Measurements from ENCODE around the gene CD80. TPM values are rescaled to one million over a fixed set of nuclear protein-coding genes. Genes with fewer than 3 reads are reported as not detected.

Gene CD80
- total RNA-seq, 4 donors from 2014 or later, result 0.13 to 1.3 TPM; not detected in 2

DNA sequence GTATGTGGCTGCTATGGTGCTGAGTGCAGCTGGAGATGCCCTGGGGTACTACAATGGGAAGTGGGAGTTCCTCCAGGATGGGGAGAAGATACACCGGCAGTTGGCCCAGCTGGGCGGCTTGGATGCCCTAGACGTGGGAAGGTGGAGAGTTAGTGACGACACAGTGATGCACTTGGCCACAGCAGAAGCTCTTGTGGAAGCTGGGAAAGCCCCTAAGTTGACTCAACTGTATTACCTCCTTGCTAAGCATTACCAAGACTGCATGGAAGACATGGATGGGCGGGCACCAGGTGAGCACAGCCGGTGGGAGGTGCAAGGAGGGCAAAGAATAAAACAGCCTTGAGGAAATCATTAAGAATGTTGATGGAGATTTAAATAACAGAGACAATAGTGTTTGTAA lies 22.8 kb upstream of the CD80 start:
- WGBS, 2 donors, result 48 to 66% methylated on average over 6 of the region's 6 CpGs
- intact Hi-C loops (cut with DNase I), result no loop called here
- Histone ChIP-seq H3K4me3 (no peak overlapping the region), H3K9me3 (no peaks in the 10 kb centered on the region), H3K36me3 (no peaks in the 10 kb centered on the region), H3K27ac (no peak overlapping the region), H3K27me3 (no peaks in the 10 kb centered on the region), H3K4me1 (peaks cover 0 to 21% (median 0%) of the 10 kb centered on the region in 3 donors)
- no peak for TF ChIP-seq POLR2A (IDR thresholded peaks at IDR 0.05)
- no peak for TF ChIP-seq CTCF (IDR thresholded peaks at IDR 0.05)
- DNase-seq, result no peak

DNA sequence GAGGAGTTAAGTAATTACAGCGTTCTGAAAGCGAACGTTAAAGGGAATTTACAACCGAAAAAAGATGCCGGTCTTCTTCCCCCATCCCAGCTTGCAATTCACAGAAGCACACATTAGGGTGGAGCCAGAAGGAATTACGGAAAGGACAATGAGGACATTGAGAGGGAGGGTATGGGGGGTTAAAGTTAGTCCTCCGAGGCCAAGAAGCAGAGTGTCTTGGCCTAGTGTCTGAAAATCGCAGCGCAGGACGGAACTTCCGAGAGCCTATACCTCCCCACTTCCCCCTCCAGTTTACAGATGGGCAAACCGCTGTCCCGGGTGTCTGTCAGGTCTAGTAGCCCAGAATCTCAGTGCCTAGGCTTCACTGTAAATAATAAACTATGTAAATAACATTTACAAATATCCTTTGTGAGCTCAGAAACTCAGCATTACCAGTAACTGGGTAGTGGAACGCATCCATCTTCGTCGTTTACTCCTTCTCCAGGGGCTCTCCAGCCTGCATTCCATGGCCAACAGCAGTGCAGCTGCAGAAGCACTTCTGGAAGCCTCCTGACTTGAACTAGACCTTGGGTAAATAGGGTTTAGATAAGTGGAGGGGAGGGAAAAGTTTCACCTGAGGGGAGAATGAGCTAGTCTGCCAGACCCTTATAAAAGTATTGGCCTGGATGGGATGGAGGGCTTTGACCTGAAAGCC lies 20.8 kb upstream of the CD80 start:
- WGBS, 2 donors, result 21 to 27% methylated on average over 12 to 16 of the region's 16 CpGs
- Histone ChIP-seq H3K36me3 (no peaks in the 10 kb centered on the region), H3K4me1 (peaks cover 0 to 21% (median 0%) of the 10 kb centered on the region in 3 donors), H3K27me3 (no peaks in the 10 kb centered on the region), H3K27ac (peak overlapping the region; percentile 81 to 94 (median 89)), H3K9me3 (no peaks in the 10 kb centered on the region), H3K4me3 (peak overlapping the region; percentile 59 to 73 (median 64))
- intact Hi-C loops (cut with DNase I), result no loop called here
- no peak for DNase-seq
- no peak for TF ChIP-seq POLR2A (IDR thresholded peaks at IDR 0.05)
- no peak for TF ChIP-seq CTCF (IDR thresholded peaks at IDR 0.05)

GRCh38 chr3:119579366-119580066 lies 20.1 kb upstream of the CD80 start, which contains the start of gene ADPRH:
Gene ADPRH (plus strand): TSS chr3:119579492. CDS start chr3:119582170, 2,678 bp downstream.
- intact Hi-C loops (cut with DNase I), result no loop called here
- Histone ChIP-seq H3K4me3 (peak within 1 kb of the TSS; percentile 59 to 73 (median 64)), H3K36me3 (no peaks in the 10 kb centered on the region), H3K27ac (peak within 1 kb of the TSS; percentile 81 to 94 (median 89)), H3K9me3 (no peaks in the 10 kb centered on the region), H3K27me3 (no peaks in the 10 kb centered on the region), H3K4me1 (peaks cover 0 to 21% (median 0%) of the 10 kb centered on the region in 3 donors)
- WGBS, 2 donors, result 0% methylated on average over 3 to 39 of the region's 68 CpGs
- DNase-seq, result no peak
- TF ChIP-seq CTCF (IDR thresholded peaks at IDR 0.05) (no peak), POLR2A (IDR thresholded peaks at IDR 0.05) (peak in 2 of 4 donors; percentile 41 to 50)

- H3K27me3 ChIP-seq, result no peaks in the 10 kb centered on the region
- no peak overlapping the region for H3K27ac ChIP-seq
- H3K36me3 ChIP-seq, result no peaks in the 10 kb centered on the region
- peaks cover 0 to 18% (median 0%) of the 10 kb centered on the region in 3 donors for H3K4me1 ChIP-seq
- no peak overlapping the region for H3K4me3 ChIP-seq
- intact Hi-C loops (cut with DNase I), result no loop called here
- no peaks in the 10 kb centered on the region for H3K9me3 ChIP-seq
- TF ChIP-seq POLR2A (IDR thresholded peaks at IDR 0.05) (no peak), CTCF (IDR thresholded peaks at IDR 0.05) (no peak)
- no peak for DNase-seq
These were observed 16.1 kb upstream of the CD80 start for GRCh38 chr3:119575507-119575906.

GRCh38 chr3:119571688-119572087 lies 12.3 kb upstream of the CD80 start:
- H3K36me3 ChIP-seq, result no peaks in the 10 kb centered on the region
- H3K9me3 ChIP-seq, result no peaks in the 10 kb centered on the region
- peak overlapping the region in 3 of 4 donors; percentile 1 to 44 (median 42) for H3K27ac ChIP-seq
- TF ChIP-seq CTCF (IDR thresholded peaks at IDR 0.05), result no peak
- TF ChIP-seq POLR2A (IDR thresholded peaks at IDR 0.05), result no peak
- H3K27me3 ChIP-seq, result no peaks in the 10 kb centered on the region
- DNase-seq, result no peak
- 52 to 80% methylated on average over 5 of the region's 5 CpGs for WGBS, 2 donors
- H3K4me1 ChIP-seq, result no peaks in the 10 kb centered on the region
- intact Hi-C loops (cut with DNase I), result no loop called here
- H3K4me3 ChIP-seq, result no peak overlapping the region

Measured in esophagus squamous epithelium (tissue), 5 donors.